CD4-positive, alpha-beta T cell treated with Interleukin-2 at 100 ng/mL for 4 hours (primary cell): Measurements from ENCODE around the gene OR4C46.
"Not testable (repeated sequence)": the region's sequence is repeated elsewhere in the genome, so short reads cannot be mapped to it uniquely, and the experiment has no call there.

Source experiments
- DNase-seq: peaks from one replicate; pipeline ENCODE4 v3.0.0-alpha.2; 2020; ENCODE audit warnings: low spot score

Gene OR4C46

GRCh38 chr11:54603898-54604297 lies at the start of gene OR4C46:
TSS of gene OR4C46 (minus strand) at chr11:54603998. CDS start at chr11:54603998, 0 bp downstream.
- no peak for DNase-seq

- DNase-seq, result not testable (repeated sequence)
These were observed 41.8 kb upstream of the OR4C46 start for GRCh38 chr11:54645606-54646005.

GRCh38 chr11:54561439-54561838 lies 42.4 kb downstream of the OR4C46 start:
- not testable (repeated sequence) for DNase-seq

- no peak for DNase-seq
These were observed 44.9 kb downstream of the OR4C46 start for GRCh38 chr11:54558919-54559318.

GRCh38 chr11:54558407-54558806 lies 45.4 kb downstream of the OR4C46 start:
- DNase-seq, result no peak
